A549 (cell line): Measurements from ENCODE around the gene ZDHHC3.

ENCODE experiments used
- BHLHE40 ChIP-seq: IDR thresholded peaks from 2 replicates; pipeline ENCODE4 v1.6.1; 2012; ENCODE audit warnings: low read depth, low read length, inconsistent platforms
- EHMT2 ChIP-seq: fragments of 200-600 bp; sonication (generic); IDR thresholded peaks from 2 replicates; pipeline ENCODE4 v1.6.1; 2016; ENCODE audit warnings: antibody characterized with exemption, low read depth, mild to moderate bottlenecking, moderate library complexity
- EP300 ChIP-seq, 2 experiments: fragments of >200 bp; sonication (Bioruptor Twin); formaldehyde crosslinking; IDR thresholded peaks; 2 replicates in 1 of 2; 3 replicates in 1 of 2; pipeline ENCODE4 v1.6.1; 2016 to 2017
- HEYL ChIP-seq: fragments of 250-450 bp; sonication (Bioruptor Pico); IDR thresholded peaks from 2 replicates; pipeline ENCODE4 v1.8.0; 2021; ENCODE audit warnings: mild to moderate bottlenecking, moderate library complexity
- KDM1A ChIP-seq: fragments of 200-600 bp; sonication (generic); IDR thresholded peaks from 2 replicates; pipeline ENCODE4 v1.6.1; 2016; ENCODE audit warnings: low read depth, mild to moderate bottlenecking
- KDM5A ChIP-seq: fragments of 200-600 bp; sonication (generic); IDR thresholded peaks from 2 replicates; pipeline ENCODE4 v1.6.1; 2016; ENCODE audit warnings: antibody characterized with exemption, mild to moderate bottlenecking
- MYC ChIP-seq: IDR thresholded peaks from 2 replicates; pipeline ENCODE4 v1.6.1; 2012; ENCODE audit warnings: mild to moderate bottlenecking, inconsistent platforms, low read length, improper control_type of control experiment, borderline replicate concordance
- POLR2A ChIP-seq: IDR thresholded peaks from 2 replicates; pipeline ENCODE4 v1.6.1; 2012; ENCODE audit warnings: mild to moderate bottlenecking, low read length
- RFX5 ChIP-seq: fragments of 450-650 bp; IDR thresholded peaks from 2 replicates; pipeline ENCODE4 v1.7.1; 2014; ENCODE audit warnings: antibody characterized with exemption, mild to moderate bottlenecking, moderate library complexity
- SREBF2 ChIP-seq: fragments of 450-650 bp; IDR thresholded peaks from 2 replicates; pipeline ENCODE4 v1.6.1; 2014; ENCODE audit warnings: mild to moderate bottlenecking, moderate library complexity
- ZFP36 ChIP-seq: fragments of 450-650 bp; IDR thresholded peaks from 2 replicates; pipeline ENCODE4 v1.6.1; 2014; ENCODE audit warnings: borderline replicate concordance; ENCODE audit not compliant: partially characterized antibody
- TF ChIP-seq, protein P1 (sequence below): fragments of >200 bp; sonication (Bioruptor Twin); formaldehyde crosslinking; IDR thresholded peaks from 3 replicates; pipeline ENCODE4 v1.5.1; 2016

DNA sequence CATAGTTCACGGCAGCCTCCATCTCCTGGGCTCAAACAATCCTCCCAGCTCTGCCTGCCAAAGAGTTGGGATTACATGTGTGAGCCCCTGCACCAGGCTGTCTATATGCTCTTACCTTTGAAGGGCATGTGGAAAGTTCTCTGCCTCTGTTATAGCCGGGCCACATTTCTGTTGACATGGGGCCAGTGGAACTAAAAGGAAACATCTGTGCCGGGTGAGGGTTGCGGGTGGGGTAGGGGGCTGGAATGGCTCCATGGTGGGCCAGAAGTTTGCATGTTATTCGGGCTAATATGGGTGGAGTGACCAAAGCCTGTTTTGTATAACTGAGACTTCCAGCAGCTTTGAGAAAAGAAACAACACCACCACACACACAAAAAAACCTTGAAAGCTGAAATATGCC is 41.8 kb upstream of the ZDHHC3 start:
- TF ChIP-seq RFX5 (no peak), ZFP36 (no peak), KDM1A (no peak), POLR2A (no peak), KDM5A (no peak), MYC (no peak), BHLHE40 (no peak), EHMT2 (no peak), EP300 (IDR thresholded peaks at IDR 0.05) (no peak), SREBF2 (no peak), HEYL (CRISPR knock-in tag) (no peak)
- TF ChIP-seq, protein P1, sequence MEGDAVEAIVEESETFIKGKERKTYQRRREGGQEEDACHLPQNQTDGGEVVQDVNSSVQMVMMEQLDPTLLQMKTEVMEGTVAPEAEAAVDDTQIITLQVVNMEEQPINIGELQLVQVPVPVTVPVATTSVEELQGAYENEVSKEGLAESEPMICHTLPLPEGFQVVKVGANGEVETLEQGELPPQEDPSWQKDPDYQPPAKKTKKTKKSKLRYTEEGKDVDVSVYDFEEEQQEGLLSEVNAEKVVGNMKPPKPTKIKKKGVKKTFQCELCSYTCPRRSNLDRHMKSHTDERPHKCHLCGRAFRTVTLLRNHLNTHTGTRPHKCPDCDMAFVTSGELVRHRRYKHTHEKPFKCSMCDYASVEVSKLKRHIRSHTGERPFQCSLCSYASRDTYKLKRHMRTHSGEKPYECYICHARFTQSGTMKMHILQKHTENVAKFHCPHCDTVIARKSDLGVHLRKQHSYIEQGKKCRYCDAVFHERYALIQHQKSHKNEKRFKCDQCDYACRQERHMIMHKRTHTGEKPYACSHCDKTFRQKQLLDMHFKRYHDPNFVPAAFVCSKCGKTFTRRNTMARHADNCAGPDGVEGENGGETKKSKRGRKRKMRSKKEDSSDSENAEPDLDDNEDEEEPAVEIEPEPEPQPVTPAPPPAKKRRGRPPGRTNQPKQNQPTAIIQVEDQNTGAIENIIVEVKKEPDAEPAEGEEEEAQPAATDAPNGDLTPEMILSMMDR: no peak
